Smooth muscle cell (in vitro differentiated cells): ENCODE measurements around the gene HGS. TPM values are rescaled to one million over a fixed set of nuclear protein-coding genes. Genes with fewer than 3 reads are reported as not detected.

Source experiments
- DNase-seq: peaks from one replicate; lab custom pipeline; 2025; ENCODE audit not compliant: unreplicated experiment; lab: John Stamatoyannopoulos, UW
- H2AFZ ChIP-seq: fragments of 200-600 bp; sonication (generic); 2 replicates; pipeline ENCODE4 v1.6.0; 2016; ENCODE audit warnings: antibody characterized with exemption, low read depth, mild to moderate bottlenecking
- H3F3A ChIP-seq: fragments of 200-600 bp; sonication (generic); 2 replicates; pipeline ENCODE4 v1.6.0; 2017; ENCODE audit warnings: antibody characterized with exemption, low read depth
- H3K27ac ChIP-seq: fragments of 200-600 bp; sonication (generic); 2 replicates; pipeline ENCODE4 v1.5.1; 2016; ENCODE audit warnings: low read depth, mild to moderate bottlenecking
- H3K27me3 ChIP-seq: fragments of 200-600 bp; sonication (generic); 2 replicates; pipeline ENCODE4 v1.6.1; 2016; ENCODE audit warnings: low read depth, mild to moderate bottlenecking
- H3K36me3 ChIP-seq: fragments of 200-600 bp; sonication (generic); 2 replicates; pipeline ENCODE4 v1.5.1; 2016; ENCODE audit warnings: low read depth
- H3K4me1 ChIP-seq: fragments of 200-600 bp; sonication (generic); 2 replicates; pipeline ENCODE4 v1.5.1; 2016; ENCODE audit warnings: low read depth
- H3K4me2 ChIP-seq: fragments of 200-600 bp; sonication (generic); 2 replicates; pipeline ENCODE4 v1.6.0; 2016; ENCODE audit warnings: mild to moderate bottlenecking
- H3K4me3 ChIP-seq: fragments of 200-600 bp; sonication (generic); 2 replicates; pipeline ENCODE4 v1.5.1; 2016; ENCODE audit warnings: mild to moderate bottlenecking
- H3K79me2 ChIP-seq: fragments of 200-600 bp; sonication (generic); 2 replicates; pipeline ENCODE4 v1.6.0; 2016; ENCODE audit warnings: low read depth, mild to moderate bottlenecking
- H3K9ac ChIP-seq: fragments of 200-600 bp; sonication (generic); 2 replicates; pipeline ENCODE4 v1.6.0; 2016; ENCODE audit warnings: low read depth
- H3K9me3 ChIP-seq: fragments of 200-600 bp; sonication (generic); replicated peaks from 2 replicates; pipeline ENCODE4 v1.5.1; 2016; ENCODE audit warnings: low read depth
- H4K20me1 ChIP-seq: fragments of 200-600 bp; sonication (generic); 2 replicates; pipeline ENCODE4 v1.6.0; 2016; ENCODE audit warnings: low read depth
- WGBS: methylation state at CpG from one replicate; pipeline ENCODE4 v1.1.7; 2016; ENCODE audit warnings: low lambda C conversion rate; 5-methylcytosine and 5-hydroxymethylcytosine counted together
- polyA plus RNA-seq: library from polyadenylated mRNA; unstranded; fragments of >200 nt; fragmentation: Nextera tagmentation; extraction: Ambion mirVana; gene quantifications from 2 replicates; pipeline ENCODE4 v1.2.1, GENCODE V29; 2016
- total RNA-seq: library from RNA; depleted of rRNA; stranded (reverse); fragments of >200 nt; gene quantifications from 2 replicates; pipeline ENCODE4 v1.2.3, GENCODE V29; 2014
- TF ChIP-seq, protein P1 (sequence below): fragments of 200-600 bp; sonication (generic); IDR thresholded peaks from 2 replicates; pipeline ENCODE4 v1.5.1; 2017; ENCODE audit warnings: borderline replicate concordance, mild to moderate bottlenecking, antibody characterized with exemption; ENCODE audit not compliant: insufficient read depth, poor library complexity, severe bottlenecking

HGS gene
- total and polyA plus RNA-seq, 2 experiments from 2014 or later: 64.9 to 164 TPM

DNA sequence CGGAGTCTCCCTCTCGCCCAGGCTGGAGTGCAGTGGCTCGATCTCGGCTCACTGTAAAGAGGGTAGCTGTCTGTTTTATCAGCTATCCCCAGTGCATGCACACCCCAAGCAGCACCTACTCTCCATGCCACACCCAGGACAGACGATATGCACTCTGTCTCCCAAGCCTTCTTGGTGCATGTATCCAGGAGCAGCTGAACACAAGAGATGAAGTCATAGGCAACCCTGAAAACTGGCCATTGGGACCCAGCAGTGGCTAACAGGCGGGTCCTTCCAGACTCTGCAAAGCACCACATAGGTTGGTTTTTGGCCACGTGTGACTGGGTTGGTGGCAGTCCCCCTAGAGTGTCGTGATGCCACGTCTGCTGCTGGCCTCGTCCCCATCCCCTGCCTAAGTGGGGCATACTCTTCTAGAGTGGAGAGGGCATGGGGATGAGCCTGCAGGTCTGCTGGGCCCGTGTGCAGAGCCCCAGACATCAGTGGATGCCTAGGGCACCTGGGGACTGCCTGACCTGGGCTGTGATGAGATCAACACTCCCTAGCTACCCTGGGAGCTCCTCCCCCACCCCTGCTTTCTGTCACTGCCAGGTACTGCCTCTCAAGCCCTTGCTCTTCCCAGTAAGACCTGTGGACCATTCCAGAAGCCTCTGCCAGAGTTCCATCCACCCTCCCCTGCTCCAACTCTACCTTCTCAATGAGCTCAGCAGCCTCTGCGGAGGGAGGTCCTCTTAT is 36.8 kb upstream of the HGS start:
- DNase-seq: no peak
- Histone ChIP-seq H3K4me1 (peaks cover 4% of the 10 kb centered on the region), H3K79me2 (no peaks in the 10 kb centered on the region), H3F3A (no peaks in the 10 kb centered on the region), H3K9me3 (no peaks in the 10 kb centered on the region), H2AFZ (no peak overlapping the region), H4K20me1 (no peaks in the 10 kb centered on the region), H3K4me3 (no peak overlapping the region), H3K27me3 (peaks cover 20% of the 10 kb centered on the region), H3K27ac (no peak overlapping the region), H3K4me2 (no peak overlapping the region), H3K36me3 (no peaks in the 10 kb centered on the region), H3K9ac (no peak overlapping the region)
- WGBS: 84% methylated on average over 12 of the region's 12 CpGs
- TF ChIP-seq, protein P1, sequence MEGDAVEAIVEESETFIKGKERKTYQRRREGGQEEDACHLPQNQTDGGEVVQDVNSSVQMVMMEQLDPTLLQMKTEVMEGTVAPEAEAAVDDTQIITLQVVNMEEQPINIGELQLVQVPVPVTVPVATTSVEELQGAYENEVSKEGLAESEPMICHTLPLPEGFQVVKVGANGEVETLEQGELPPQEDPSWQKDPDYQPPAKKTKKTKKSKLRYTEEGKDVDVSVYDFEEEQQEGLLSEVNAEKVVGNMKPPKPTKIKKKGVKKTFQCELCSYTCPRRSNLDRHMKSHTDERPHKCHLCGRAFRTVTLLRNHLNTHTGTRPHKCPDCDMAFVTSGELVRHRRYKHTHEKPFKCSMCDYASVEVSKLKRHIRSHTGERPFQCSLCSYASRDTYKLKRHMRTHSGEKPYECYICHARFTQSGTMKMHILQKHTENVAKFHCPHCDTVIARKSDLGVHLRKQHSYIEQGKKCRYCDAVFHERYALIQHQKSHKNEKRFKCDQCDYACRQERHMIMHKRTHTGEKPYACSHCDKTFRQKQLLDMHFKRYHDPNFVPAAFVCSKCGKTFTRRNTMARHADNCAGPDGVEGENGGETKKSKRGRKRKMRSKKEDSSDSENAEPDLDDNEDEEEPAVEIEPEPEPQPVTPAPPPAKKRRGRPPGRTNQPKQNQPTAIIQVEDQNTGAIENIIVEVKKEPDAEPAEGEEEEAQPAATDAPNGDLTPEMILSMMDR: no peak

DNA sequence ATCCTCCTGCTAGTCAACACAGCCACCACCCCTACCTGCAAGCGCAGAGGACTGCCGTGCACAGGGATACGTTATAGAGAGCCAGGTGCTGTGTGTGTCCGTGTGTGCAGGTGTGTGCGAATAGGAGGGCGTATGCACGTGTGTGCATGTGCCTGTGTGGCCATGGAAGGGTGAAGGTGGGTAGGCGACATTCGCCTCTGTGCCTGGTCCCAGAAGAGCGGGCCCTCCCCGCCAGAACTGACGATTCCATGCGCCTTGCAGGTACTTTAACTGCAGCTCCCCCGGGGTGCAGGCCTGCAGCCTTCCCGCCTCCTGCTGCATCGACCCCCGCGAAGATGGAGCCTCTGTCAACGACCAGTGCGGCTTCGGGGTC is 36.2 kb upstream of the HGS start:
- 74% methylated on average over 21 of the region's 21 CpGs for WGBS
- Histone ChIP-seq H3K36me3 (no peaks in the 10 kb centered on the region), H4K20me1 (no peaks in the 10 kb centered on the region), H3K9ac (no peak overlapping the region), H3K79me2 (no peaks in the 10 kb centered on the region), H3K4me2 (no peak overlapping the region), H3K4me1 (no peaks in the 10 kb centered on the region), H2AFZ (no peak overlapping the region), H3K9me3 (no peaks in the 10 kb centered on the region), H3K27me3 (peaks cover 20% of the 10 kb centered on the region), H3K4me3 (no peak overlapping the region), H3F3A (no peaks in the 10 kb centered on the region), H3K27ac (no peak overlapping the region)
- no peak for DNase-seq
- TF ChIP-seq, protein P1: no peak

DNA sequence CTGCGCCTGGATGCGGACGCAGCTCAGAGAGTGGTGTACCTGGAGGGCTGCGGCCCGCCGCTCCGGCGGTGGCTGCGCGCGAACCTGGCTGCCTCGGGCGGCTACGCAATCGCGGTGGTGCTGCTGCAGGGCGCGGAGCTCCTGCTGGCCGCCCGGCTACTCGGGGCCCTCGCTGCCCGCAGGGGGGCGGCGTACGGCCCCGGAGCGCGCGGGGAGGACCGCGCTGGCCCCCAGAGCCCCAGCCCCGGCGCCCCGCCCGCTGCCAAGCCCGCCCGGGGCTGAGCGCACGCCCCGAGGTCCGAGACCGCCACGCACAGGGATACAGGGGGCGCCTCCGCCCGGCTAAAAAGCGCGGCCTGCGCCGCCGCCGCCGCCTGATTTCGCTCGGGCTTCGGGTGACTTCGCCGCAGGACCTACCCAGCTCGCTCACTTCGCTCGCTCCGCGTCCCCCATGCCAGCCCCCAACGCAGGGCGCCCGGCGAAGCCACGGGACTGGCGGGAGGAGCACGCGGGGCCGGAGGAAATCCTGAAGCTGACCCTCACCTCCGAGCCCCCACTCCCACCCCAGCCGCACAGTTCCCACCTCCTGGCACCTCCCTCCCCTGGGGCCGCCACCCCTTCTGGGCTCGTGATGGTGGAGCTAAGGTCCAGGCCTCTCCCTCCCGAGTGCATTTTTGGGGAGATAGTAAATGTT is 35.7 kb upstream of the HGS start:
- Histone ChIP-seq H2AFZ (no peak overlapping the region), H3K4me1 (peaks cover 3% of the 10 kb centered on the region), H3K27ac (no peak overlapping the region), H3K4me3 (no peak overlapping the region), H3K79me2 (no peaks in the 10 kb centered on the region), H4K20me1 (no peaks in the 10 kb centered on the region), H3K9me3 (no peaks in the 10 kb centered on the region), H3K27me3 (peaks cover 20% of the 10 kb centered on the region), H3F3A (no peaks in the 10 kb centered on the region), H3K9ac (no peak overlapping the region), H3K36me3 (no peaks in the 10 kb centered on the region), H3K4me2 (no peak overlapping the region)
- 51% methylated on average over 51 of the region's 78 CpGs for WGBS
- TF ChIP-seq, protein P1: no peak
- no peak for DNase-seq

DNA sequence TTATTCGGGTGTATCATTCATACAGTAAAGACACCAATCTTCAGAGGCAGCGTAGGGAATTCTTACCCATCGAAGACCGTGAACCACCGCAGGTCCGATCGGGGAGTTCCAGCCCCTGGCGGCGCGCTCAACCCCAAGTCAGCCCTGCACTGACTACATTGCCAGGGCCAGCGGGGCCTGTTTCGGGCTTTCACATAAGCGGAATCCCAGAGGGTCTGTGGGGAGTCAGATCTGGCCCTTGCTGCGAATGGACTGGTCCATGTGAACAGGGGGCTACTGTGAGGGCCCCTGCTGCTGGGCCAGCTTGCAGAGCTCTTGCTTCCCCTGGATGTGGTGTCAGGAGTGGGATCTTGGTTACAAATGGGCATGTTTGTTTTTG is 35.1 kb upstream of the HGS start:
- H3K4me3 ChIP-seq: no peak overlapping the region
- no peaks in the 10 kb centered on the region for H3K36me3 ChIP-seq
- 99% methylated on average over 14 of the region's 14 CpGs for WGBS
- no peaks in the 10 kb centered on the region for H3K9me3 ChIP-seq
- H3K4me1 ChIP-seq: peaks cover 3% of the 10 kb centered on the region
- H3K9ac ChIP-seq: no peak overlapping the region
- no peak overlapping the region for H3K4me2 ChIP-seq
- H3K27me3 ChIP-seq: peaks cover 20% of the 10 kb centered on the region
- TF ChIP-seq, protein P1: no peak
- no peaks in the 10 kb centered on the region for H4K20me1 ChIP-seq
- no peaks in the 10 kb centered on the region for H3K79me2 ChIP-seq
- H3F3A ChIP-seq: no peaks in the 10 kb centered on the region
- H3K27ac ChIP-seq: no peak overlapping the region
- H2AFZ ChIP-seq: no peak overlapping the region
- DNase-seq: no peak
